CD14-positive monocyte (primary cell): ENCODE results near the gene DCP1B. TPM values are rescaled to one million over a fixed set of nuclear protein-coding genes. Genes with fewer than 3 reads are reported as not detected.

Experiments
- DNase-seq, 3 donors: peaks; one replicate each; pipeline ENCODE4 v3.0.0-alpha.2; 2011 to 2022
- H2AFZ ChIP-seq: 2 replicates; pipeline ENCODE4 v1.6.0; 2012; ENCODE audit warnings: mild to moderate bottlenecking, low read depth, low read length, inconsistent platforms; ENCODE audit not compliant: insufficient read depth, poor library complexity, severe bottlenecking
- H3K27ac ChIP-seq, 2 donors: 1 replicate in 1 of 2; 2 replicates in 1 of 2; pipeline ENCODE4 v1.5.1; 2012 to 2013; ENCODE audit warnings: low read length in 2 of 2, control low read depth in 1 of 2, inconsistent platforms in 1 of 2, low read depth in 1 of 2, mild to moderate bottlenecking in 1 of 2
- H3K27me3 ChIP-seq, 2 donors: one replicate each; pipeline versions ENCODE4 v1.6.0 to v1.6.1; 2011 to 2013; ENCODE audit warnings: low read length in 2 of 2; ENCODE audit not compliant: control insufficient read depth in 2 of 2, insufficient read depth in 2 of 2
- H3K36me3 ChIP-seq, 2 donors: replicated peaks in 1 of 2; 1 replicate in 1 of 2; 2 replicates in 1 of 2; pipeline versions ENCODE4 v1.5.1 to v1.6.1; 2012 to 2013; ENCODE audit warnings: low read length in 2 of 2, control low read depth in 1 of 2, inconsistent platforms in 1 of 2, mild to moderate bottlenecking in 1 of 2; ENCODE audit not compliant: insufficient read depth in 2 of 2, control insufficient read depth in 1 of 2
- H3K4me1 ChIP-seq, 2 donors: 1 replicate in 1 of 2; 2 replicates in 1 of 2; pipeline versions ENCODE4 v1.5.1 to v1.6.1; 2012 to 2013; ENCODE audit warnings: low read length in 2 of 2, control low read depth in 1 of 2, inconsistent platforms in 1 of 2, mild to moderate bottlenecking in 1 of 2, moderate library complexity in 1 of 2; ENCODE audit not compliant: insufficient read depth in 2 of 2, control insufficient read depth in 1 of 2
- H3K4me2 ChIP-seq: replicated peaks from 2 replicates; pipeline ENCODE3; 2012; ENCODE audit warnings: low read length, moderate library complexity, mild to moderate bottlenecking; ENCODE audit not compliant: poor library complexity, severe bottlenecking; ENCODE audit errors: extremely low read depth
- H3K4me3 ChIP-seq, 3 experiments: fragments of 200-600 bp in 1 of 3; sonication (generic) in 1 of 3; replicated peaks in 1 of 3; 1 replicate in 2 of 3; 2 replicates in 1 of 3; pipeline ENCODE4 v1.5.1; 2011 to 2013; ENCODE audit warnings: low read length in 3 of 3, mild to moderate bottlenecking in 3 of 3, control low read depth in 2 of 3, low read depth in 2 of 3, inconsistent platforms in 1 of 3, moderate library complexity in 1 of 3
- H3K79me2 ChIP-seq: 2 replicates; pipeline ENCODE4 v1.6.0; 2012; ENCODE audit warnings: mild to moderate bottlenecking, control low read depth, inconsistent platforms, low read length, moderate library complexity; ENCODE audit not compliant: insufficient read depth
- H3K9ac ChIP-seq: 2 replicates; pipeline ENCODE4 v1.6.0; 2017; ENCODE audit warnings: low read length, mild to moderate bottlenecking; ENCODE audit not compliant: insufficient read depth, poor library complexity, severe bottlenecking
- H3K9me3 ChIP-seq, 2 donors: replicated peaks in 1 of 2; 1 replicate in 1 of 2; 2 replicates in 1 of 2; pipeline versions ENCODE4 v1.5.1 to v1.6.1; 2012 to 2013; ENCODE audit warnings: low read length in 2 of 2, control low read depth in 1 of 2; ENCODE audit not compliant: control insufficient read depth in 1 of 2, insufficient read depth in 1 of 2
- H4K20me1 ChIP-seq: 2 replicates; pipeline ENCODE4 v1.6.0; 2012; ENCODE audit warnings: mild to moderate bottlenecking, low read length, control low read depth, moderate library complexity; ENCODE audit not compliant: insufficient read depth
- H3K27ac Mint-ChIP-seq, 7 donors: one replicate each; pipeline ENCODE4 v1.8.0; 2020; ENCODE audit warnings: mild to moderate bottlenecking in 7 of 7, mixed read lengths in 7 of 7, moderate library complexity in 6 of 7, inconsistent platforms in 2 of 7
- H3K27me3 Mint-ChIP-seq, 3 donors: one replicate each; pipeline ENCODE4 v1.8.0; 2021 to 2022; ENCODE audit warnings: low read depth in 3 of 3, mild to moderate bottlenecking in 3 of 3, mixed read lengths in 3 of 3, moderate library complexity in 3 of 3, inconsistent platforms in 1 of 3
- H3K36me3 Mint-ChIP-seq, 2 donors: one replicate each; pipeline ENCODE4 v1.8.0; 2020; ENCODE audit warnings: mixed read lengths in 2 of 2, inconsistent platforms in 1 of 2, mild to moderate bottlenecking in 1 of 2
- H3K4me1 Mint-ChIP-seq: one replicate; pipeline ENCODE4 v1.8.0; 2020; ENCODE audit warnings: mild to moderate bottlenecking, mixed read lengths
- H3K4me3 Mint-ChIP-seq, 2 donors: one replicate each; pipeline ENCODE4 v1.8.0; 2020; ENCODE audit warnings: mild to moderate bottlenecking in 2 of 2, mixed read lengths in 2 of 2, moderate library complexity in 1 of 2
- H3K9me3 Mint-ChIP-seq, 7 donors: one replicate each; pipeline ENCODE4 v1.8.0; 2020 to 2022; ENCODE audit warnings: mixed read lengths in 7 of 7, mild to moderate bottlenecking in 6 of 7, moderate library complexity in 6 of 7, inconsistent platforms in 2 of 7
- CTCF ChIP-seq: fragments of 200-600 bp; IDR thresholded peaks from one replicate; pipeline ENCODE4 v1.8.0; 2022; ENCODE audit warnings: antibody characterized with exemption, mild to moderate bottlenecking
- WGBS: methylation state at CpG from one replicate; pipeline ENCODE4 v1.1.5; 2013; ENCODE audit warnings: missing lambda C conversion rate; ENCODE audit not compliant: insufficient coverage; 5-methylcytosine and 5-hydroxymethylcytosine counted together
- intact Hi-C, 2 donors: fragments of 100-400 bp; cut with micrococcal nuclease; formaldehyde crosslinking; loops; one replicate each; pipeline versions ENCODE4 v1.15.0 to v1.15.1; 2023
- polyA minus RNA-seq: library from RNA; depleted of rRNA, polyadenylated mRNA; stranded (reverse); fragments of >200 nt; gene quantifications from 2 replicates; pipeline ENCODE4 v1.2.3, GENCODE V29; 2012
- polyA plus RNA-seq, 3 donors: library from polyadenylated mRNA; depleted of rRNA in 1 of 3; unstranded in 2 of 3; stranded (reverse) in 1 of 3; fragments of 300-500 nt in 2 of 3; fragments of >200 nt in 1 of 3; fragmentation: Illumina TruSeq in 2 of 3; gene quantifications; 1 replicate in 2 of 3; 2 replicates in 1 of 3; pipeline ENCODE4 v1.2.3, GENCODE V29; 2012 to 2021
- total RNA-seq, 12 experiments: library from RNA in 1 of 12; stranded (reverse) in 1 of 12; fragments of 120-200 nt in 1 of 12; gene quantifications; one replicate each; pipeline ENCODE4 v1.2.4 and lab custom pipeline; 2013 to 2026; ENCODE audit warnings: mixed read lengths in 6 of 12, inconsistent platforms in 1 of 12

Gene DCP1B
- total RNA-seq (2013) = 5.2 TPM
- polyA plus RNA-seq (1 to 10 TPM; 3.6 to 5.1 (median 4.9) TPM), polyA minus RNA-seq (2.9 and 6.5 TPM in 2 replicates), total RNA-seq (lab: John Stamatoyannopoulos, UW) (0.64 to 3.2 (median 1.3) reads per million in 11 experiments)

GRCh38 chr12:2004113-2004929, at the start of gene DCP1B:
Gene DCP1B (minus strand): TSS chr12:2004457. CDS start chr12:2004431, 26 bp downstream.
- H3K9me3 Mint-ChIP-seq = peaks cover 0 to 2% (median 0%) of the 10 kb centered on the region in 7 donors
- Histone ChIP-seq H3K27me3 (no peaks in the 10 kb centered on the region), H3K4me2 (peak within 1 kb of the TSS; percentile 96), H3K4me1 (peaks cover 13 to 18% of the 10 kb centered on the region in 2 donors), H2AFZ (peak within 1 kb of the TSS; percentile 100), H3K9ac (peak within 1 kb of the TSS; percentile 88), H3K4me3 (peak within 1 kb of the TSS; percentile 79 to 97 (median 97)), H3K79me2 (peaks cover 11% of the 10 kb centered on the region), H3K36me3 (no peaks in the 10 kb centered on the region), H3K27ac (peak within 1 kb of the TSS; percentile 66 to 89), H4K20me1 (no peaks in the 10 kb centered on the region), H3K9me3 (no peaks in the 10 kb centered on the region)
- TF ChIP-seq CTCF = no peak
- intact Hi-C loops = no loop called here
- no peaks in the 10 kb centered on the region for H3K36me3 Mint-ChIP-seq
- H3K27me3 Mint-ChIP-seq = peaks cover 0 to 3% (median 2%) of the 10 kb centered on the region in 3 donors
- DNase-seq = peak; percentile 81 to 91 (median 88)
- H3K4me1 Mint-ChIP-seq = peaks cover 24% of the 10 kb centered on the region
- WGBS = under 1% methylated on average over 45 of the region's 55 CpGs
- H3K27ac Mint-ChIP-seq = peak within 1 kb of the TSS; percentile 86 to 93 (median 91)
- peak within 1 kb of the TSS; percentile 98 to 99 for H3K4me3 Mint-ChIP-seq

DNA sequence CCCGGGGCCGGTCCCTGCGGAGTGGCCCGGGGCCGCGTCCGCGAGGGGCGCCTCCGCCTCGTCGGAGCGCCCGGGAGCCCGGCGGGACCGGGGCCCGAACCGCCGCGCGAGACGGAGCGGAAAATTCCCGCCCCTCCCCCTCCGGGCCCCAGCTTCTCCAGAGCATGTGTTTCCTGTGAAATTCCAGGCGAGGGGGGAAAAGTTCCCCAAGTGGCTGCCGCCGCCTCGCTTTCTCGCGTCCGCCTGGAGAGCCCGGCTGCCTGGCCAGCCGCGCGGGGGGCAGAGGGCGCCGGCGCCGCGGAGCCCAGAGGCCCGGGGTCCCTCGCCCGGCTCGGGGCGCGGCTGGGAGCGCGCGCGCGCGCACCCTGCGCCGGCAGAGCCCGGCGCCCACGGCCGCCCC, 49.4 kb upstream of the DCP1B start:
- peaks cover 57 to 72% (median 63%) of the 10 kb centered on the region in 3 donors for H3K27me3 Mint-ChIP-seq
- H3K27ac Mint-ChIP-seq = no peak overlapping the region
- peaks cover 61 to 72% of the 10 kb centered on the region in 2 donors for H3K27me3 ChIP-seq
- peaks cover 19% of the 10 kb centered on the region for H3K4me1 Mint-ChIP-seq
- no peak overlapping the region for H3K9ac ChIP-seq
- H3K4me3 Mint-ChIP-seq = no peak overlapping the region
- peaks cover 3 to 13% of the 10 kb centered on the region in 2 donors for H3K4me1 ChIP-seq
- TF ChIP-seq CTCF = no peak
- no peak overlapping the region for H3K4me3 ChIP-seq
- no peak overlapping the region for H2AFZ ChIP-seq
- under 1% methylated on average over 58 of the region's 60 CpGs for WGBS
- peaks cover 0 to 23% (median 2%) of the 10 kb centered on the region in 7 donors for H3K9me3 Mint-ChIP-seq
- no peaks in the 10 kb centered on the region for H4K20me1 ChIP-seq
- DNase-seq = no peak
- H3K36me3 Mint-ChIP-seq = peaks cover 0 to 2% of the 10 kb centered on the region in 2 donors
- no peaks in the 10 kb centered on the region for H3K36me3 ChIP-seq
- H3K9me3 ChIP-seq = peaks cover 0 to 19% of the 10 kb centered on the region in 2 donors
- H3K4me2 ChIP-seq = peak overlapping the region; percentile 56
- no peak overlapping the region for H3K27ac ChIP-seq
- intact Hi-C loops = no loop called here
- H3K79me2 ChIP-seq = no peaks in the 10 kb centered on the region
